BJ (cell line): ENCODE measurements around the gene ENG. TPM values are rescaled to one million over a fixed set of nuclear protein-coding genes. Genes with fewer than 3 reads are reported as not detected.

Experiments
- CTCF ChIA-PET: fragments of 350-600 bp; formaldehyde crosslinking; extraction: SDS; loops from one replicate; lab custom pipeline; 2021; ENCODE audit warnings: antibody characterized with exemption, inconsistent platforms; lab: Yijun Ruan, JAX
- POLR2A ChIA-PET: fragments of 300-600 bp; sonication (Branson Sonifier 250); formaldehyde crosslinking; extraction: SDS; loops from one replicate; lab custom pipeline; 2021; ENCODE audit warnings: antibody characterized with exemption; lab: Charles Lee
- DNase-seq: peaks from one replicate; pipeline ENCODE4 v3.0.0-alpha.2; 2011; ENCODE audit warnings: low read depth
- H3K27me3 ChIP-seq: 2 replicates; pipeline ENCODE4 v1.6.0; 2011; ENCODE audit warnings: low read length; ENCODE audit not compliant: control insufficient read depth, insufficient read depth
- H3K36me3 ChIP-seq: 2 replicates; pipeline ENCODE4 v1.5.1; 2011; ENCODE audit warnings: low read length; ENCODE audit not compliant: control insufficient read depth, insufficient read depth
- H3K4me3 ChIP-seq: 2 replicates; pipeline ENCODE4 v1.5.1; 2011; ENCODE audit warnings: low read depth, mild to moderate bottlenecking, control low read depth, low read length
- CTCF ChIP-seq: IDR thresholded peaks from 2 replicates; pipeline ENCODE4 v1.5.1; 2011; ENCODE audit warnings: low read depth, mild to moderate bottlenecking, control low read depth, inconsistent platforms, low read length, moderate library complexity; ENCODE audit not compliant: insufficient read depth
- polyA plus RNA-seq: library from polyadenylated mRNA; depleted of rRNA; stranded (reverse); fragments of >200 nt; gene quantifications from 2 replicates; pipeline ENCODE4 v1.2.3, GENCODE V29; 2011

Gene ENG
- polyA plus RNA-seq, 1 experiment = 44.6 TPM

GRCh38 chr9:127809540-127810377 is 44.7 kb downstream of the ENG start:
- DNase-seq = no peak
- H3K4me3 ChIP-seq = no peak overlapping the region
- CTCF ChIA-PET = interaction anchor here (1.3 kb wide), 1 partner anchor 60 kb away, joined by 3 read pairs; no protein-coding TSS in a partner anchor
- H3K27me3 ChIP-seq = no peaks in the 10 kb centered on the region
- POLR2A ChIA-PET = interaction anchor here (0.6 kb wide), 1 partner anchor 37 kb away, joined by 12 read pairs; no protein-coding TSS in a partner anchor
- H3K36me3 ChIP-seq = peaks cover 47% of the 10 kb centered on the region
- no peak for TF ChIP-seq CTCF

GRCh38 chr9:127809002-127809539 is 45.4 kb downstream of the ENG start:
- no peaks in the 10 kb centered on the region for H3K27me3 ChIP-seq
- no peak for DNase-seq
- ChIA-PET CTCF (interaction anchor here (0.8 to 1.3 kb wide), 2 partner anchors 9 to 60 kb away, joined by 3 read pairs; no protein-coding TSS in a partner anchor), POLR2A (interaction anchor here (0.6 to 0.7 kb wide), 2 partner anchors 38 kb away, joined by 12 to 27 read pairs; no protein-coding TSS in a partner anchor)
- no peak overlapping the region for H3K4me3 ChIP-seq
- TF ChIP-seq CTCF = no peak
- peaks cover 45% of the 10 kb centered on the region for H3K36me3 ChIP-seq

GRCh38 chr9:127808347-127809001 is 46.0 kb downstream of the ENG start:
- no peak for DNase-seq
- no peaks in the 10 kb centered on the region for H3K27me3 ChIP-seq
- no peak for TF ChIP-seq CTCF
- ChIA-PET CTCF (interaction anchor here (0.8 to 1.3 kb wide), 2 partner anchors 9 to 61 kb away, joined by 3 read pairs; no protein-coding TSS in a partner anchor), POLR2A (interaction anchor here (0.7 kb wide), 1 partner anchor 37 kb away, joined by 27 read pairs; no protein-coding TSS in a partner anchor)
- no peak overlapping the region for H3K4me3 ChIP-seq
- H3K36me3 ChIP-seq = peaks cover 41% of the 10 kb centered on the region

- peaks cover 32% of the 10 kb centered on the region for H3K36me3 ChIP-seq
- POLR2A ChIA-PET = no interaction called here
These were observed 47.6 kb downstream of the ENG start for GRCh38 chr9:127806871-127807270.

More at GRCh38 chr9:127806871-127807270, 47.6 kb downstream of the ENG start:
- no peak for DNase-seq
- CTCF ChIA-PET = interaction anchor here (1.2 kb wide), 1 partner anchor 45 kb away, joined by 3 read pairs; no protein-coding TSS in a partner anchor
- no peaks in the 10 kb centered on the region for H3K27me3 ChIP-seq
- no peak for TF ChIP-seq CTCF
- no peak overlapping the region for H3K4me3 ChIP-seq
